Neural cell (in vitro differentiated cells): ENCODE results near the gene GALNT15. TPM values are rescaled to one million over a fixed set of nuclear protein-coding genes. Genes with fewer than 3 reads are reported as not detected.

Source experiments
- H2AFZ ChIP-seq: fragments of 200-600, 300-800 bp; sonication (generic), shearing (Covaris generic); 2 replicates; pipeline ENCODE4 v1.6.0; 2014; ENCODE audit warnings: low read depth, mild to moderate bottlenecking, antibody characterized with exemption, low read length, moderate library complexity
- H3F3A ChIP-seq: fragments of 200-600 bp; shearing (Covaris generic); 2 replicates; pipeline ENCODE4 v1.6.1; 2016; ENCODE audit warnings: mild to moderate bottlenecking, moderate library complexity, mixed read lengths, antibody characterized with exemption, low read length; ENCODE audit not compliant: insufficient read depth, poor library complexity, severe bottlenecking
- H3K27ac ChIP-seq: fragments of 200-600, 300-800 bp; sonication (generic), shearing (Covaris generic); 2 replicates; pipeline ENCODE4 v1.5.1; 2014; ENCODE audit warnings: mild to moderate bottlenecking, low read length, moderate library complexity
- H3K27me3 ChIP-seq: fragments of 300-800, 200-600 bp; sonication (generic), shearing (Covaris generic); 2 replicates; pipeline ENCODE4 v1.6.0; 2014; ENCODE audit warnings: mild to moderate bottlenecking, low read depth, low read length, moderate library complexity; ENCODE audit not compliant: insufficient read depth
- H3K36me3 ChIP-seq: fragments of 300-800, 200-600 bp; sonication (generic), shearing (Covaris generic); 2 replicates; pipeline ENCODE4 v1.5.1; 2014; ENCODE audit warnings: mild to moderate bottlenecking, antibody characterized with exemption, low read length, moderate library complexity; ENCODE audit not compliant: insufficient read depth
- H3K4me2 ChIP-seq: fragments of 300-800, 200-600 bp; sonication (generic), shearing (Covaris generic); 2 replicates; pipeline ENCODE4 v1.6.0; 2014; ENCODE audit warnings: mild to moderate bottlenecking, low read length
- H3K4me3 ChIP-seq: fragments of 300-800, 200-600 bp; sonication (generic), shearing (Covaris generic); 2 replicates; pipeline ENCODE4 v1.5.1; 2014; ENCODE audit warnings: mild to moderate bottlenecking, low read length, moderate library complexity
- H3K79me2 ChIP-seq: fragments of 200-600 bp; shearing (Covaris generic); replicated peaks from 2 replicates; pipeline ENCODE4 v1.6.0; 2014; ENCODE audit warnings: mild to moderate bottlenecking, low read length, moderate library complexity; ENCODE audit not compliant: insufficient read depth
- H3K9ac ChIP-seq: fragments of 300-800, 200-600 bp; sonication (generic), shearing (Covaris generic); 2 replicates; pipeline ENCODE4 v1.6.1; 2016; ENCODE audit warnings: mild to moderate bottlenecking, low read length, mixed read lengths
- H3K9me2 ChIP-seq: fragments of 200-600 bp; shearing (Covaris generic); 2 replicates; pipeline ENCODE4 v1.6.1; 2016; ENCODE audit warnings: mild to moderate bottlenecking, low read length, mixed read lengths; ENCODE audit not compliant: insufficient read depth
- H3K9me3 ChIP-seq: fragments of 200-600, 300-800 bp; sonication (generic), shearing (Covaris generic); 2 replicates; pipeline ENCODE4 v1.6.1; 2016; ENCODE audit warnings: mild to moderate bottlenecking, mixed run types, low read length, moderate library complexity, mixed read lengths
- H4K20me1 ChIP-seq: fragments of 200-600 bp; shearing (Covaris generic); 2 replicates; pipeline ENCODE4 v1.6.1; 2016; ENCODE audit warnings: mild to moderate bottlenecking, mixed run types; ENCODE audit not compliant: insufficient read depth
- CTCF ChIP-seq: fragments of 450-650 bp; IDR thresholded peaks from 2 replicates; pipeline ENCODE4 v1.5.1; 2014; ENCODE audit warnings: antibody characterized with exemption, mild to moderate bottlenecking, moderate library complexity; ENCODE audit not compliant: poor library complexity, severe bottlenecking
- EP300 ChIP-seq: fragments of 450-650 bp; conservative IDR thresholded peaks from 2 replicates; pipeline ENCODE4 v1.6.1; 2014; ENCODE audit warnings: antibody characterized with exemption, mild to moderate bottlenecking, moderate library complexity; ENCODE audit not compliant: poor library complexity, severe bottlenecking
- EZH2 ChIP-seq: fragments of 200-600, 300-800 bp; shearing (Covaris generic), sonication (generic); IDR thresholded peaks from 2 replicates; pipeline ENCODE4 v1.6.1; 2014; ENCODE audit warnings: antibody characterized with exemption, low read length, borderline replicate concordance, mild to moderate bottlenecking; ENCODE audit not compliant: insufficient read depth, poor library complexity, severe bottlenecking
- MXI1 ChIP-seq: fragments of 450-650 bp; conservative IDR thresholded peaks from 2 replicates; pipeline ENCODE4 v1.6.1; 2014; ENCODE audit warnings: antibody characterized with exemption, mild to moderate bottlenecking; ENCODE audit not compliant: poor library complexity, severe bottlenecking
- POLR2AphosphoS5 ChIP-seq: IDR thresholded peaks from 2 replicates; pipeline ENCODE4 v1.6.1; 2012
- RAD21 ChIP-seq: fragments of 450-650 bp; conservative IDR thresholded peaks from 2 replicates; pipeline ENCODE4 v1.6.1; 2014; ENCODE audit warnings: antibody characterized with exemption, mild to moderate bottlenecking, moderate library complexity
- REST ChIP-seq: IDR thresholded peaks from 2 replicates; pipeline ENCODE4 v1.6.1; 2012; ENCODE audit warnings: borderline replicate concordance
- SMC3 ChIP-seq: fragments of 450-650 bp; conservative IDR thresholded peaks from 2 replicates; pipeline ENCODE4 v1.6.1; 2014; ENCODE audit warnings: antibody characterized with exemption, mild to moderate bottlenecking, moderate library complexity; ENCODE audit not compliant: poor library complexity
- TAF1 ChIP-seq: IDR thresholded peaks from 2 replicates; pipeline ENCODE4 v1.6.1; 2012; ENCODE audit warnings: low read depth
- polyA plus RNA-seq: library from polyadenylated mRNA; depleted of rRNA; stranded (reverse); fragments of >200 nt; gene quantifications from 2 replicates; pipeline ENCODE4 v1.2.3, GENCODE V29; 2014

Gene GALNT15
- polyA plus RNA-seq, 1 donor from 2014 or later: 1.5 TPM

GRCh38 chr3:16207031-16207430, 32.6 kb downstream of the GALNT15 start:
- no peaks in the 10 kb centered on the region for H4K20me1 ChIP-seq
- no peaks in the 10 kb centered on the region for H3F3A ChIP-seq
- H3K27ac ChIP-seq: no peak overlapping the region
- TF ChIP-seq EP300: no peak
- TF ChIP-seq TAF1: no peak
- H3K4me2 ChIP-seq: no peak overlapping the region
- H3K4me3 ChIP-seq: no peak overlapping the region
- no peak overlapping the region for H2AFZ ChIP-seq
- H3K9me2 ChIP-seq: no peaks in the 10 kb centered on the region
- H3K27me3 ChIP-seq: no peaks in the 10 kb centered on the region
- no peaks in the 10 kb centered on the region for H3K79me2 ChIP-seq
- H3K9me3 ChIP-seq: no peaks in the 10 kb centered on the region
- H3K36me3 ChIP-seq: no peaks in the 10 kb centered on the region
- no peak overlapping the region for H3K9ac ChIP-seq

- no peak overlapping the region for H3K4me3 ChIP-seq
- H3K4me2 ChIP-seq: no peak overlapping the region
- no peaks in the 10 kb centered on the region for H4K20me1 ChIP-seq
- no peak overlapping the region for H2AFZ ChIP-seq
- H3K27ac ChIP-seq: no peak overlapping the region
- H3K27me3 ChIP-seq: no peaks in the 10 kb centered on the region
- no peaks in the 10 kb centered on the region for H3K36me3 ChIP-seq
- TF ChIP-seq MXI1 (no peak), TAF1 (no peak), CTCF (no peak), REST (no peak), POLR2AphosphoS5 (no peak), SMC3 (no peak), RAD21 (no peak), EP300 (no peak), EZH2 (no peak)
- H3K79me2 ChIP-seq: no peaks in the 10 kb centered on the region
- no peaks in the 10 kb centered on the region for H3F3A ChIP-seq
- no peaks in the 10 kb centered on the region for H3K9me2 ChIP-seq
- no peaks in the 10 kb centered on the region for H3K9me3 ChIP-seq
- no peak overlapping the region for H3K9ac ChIP-seq
These were observed 36.9 kb downstream of the GALNT15 start for GRCh38 chr3:16211176-16211904.
